Mesodermal cell (in vitro differentiated cells): ENCODE results near the gene DNPH1. TPM values are rescaled to one million over a fixed set of nuclear protein-coding genes. Genes with fewer than 3 reads are reported as not detected.

Experiments
- H3K27ac ChIP-seq: 2 replicates; pipeline ENCODE4 v1.7.0; 2013; ENCODE audit warnings: mild to moderate bottlenecking, low read depth, low read length, moderate library complexity; ENCODE audit not compliant: severe bottlenecking
- H3K36me3 ChIP-seq: 2 replicates; pipeline ENCODE4 v1.7.1; 2013; ENCODE audit warnings: mild to moderate bottlenecking, low read length, moderate library complexity; ENCODE audit not compliant: control insufficient read depth, insufficient read depth
- H3K4me1 ChIP-seq: one replicate; pipeline ENCODE4 v1.7.1; 2013; ENCODE audit warnings: mild to moderate bottlenecking, low read length; ENCODE audit not compliant: insufficient read depth, control insufficient read depth, poor library complexity, severe bottlenecking
- H3K4me3 ChIP-seq: 2 replicates; pipeline ENCODE4 v1.7.0; 2013; ENCODE audit warnings: low read length, control low read depth, mild to moderate bottlenecking; ENCODE audit not compliant: insufficient read depth, poor library complexity, severe bottlenecking; ENCODE audit errors: extremely low read depth
- H3K9me3 ChIP-seq: 2 replicates; pipeline ENCODE4 v1.7.1; 2013; ENCODE audit warnings: mild to moderate bottlenecking, low read length, moderate library complexity; ENCODE audit not compliant: control insufficient read depth
- WGBS, 2 experiments: methylation state at CpG; one replicate each; pipeline ENCODE4 v1.1.5; 2013; ENCODE audit warnings: missing lambda C conversion rate in 2 of 2; ENCODE audit not compliant: insufficient coverage in 2 of 2; 5-methylcytosine and 5-hydroxymethylcytosine counted together
- polyA plus RNA-seq, 2 experiments: library from polyadenylated mRNA; stranded (reverse); fragments of 50-300 nt; gene quantifications; one replicate each; pipeline ENCODE4 v1.2.3, GENCODE V29; 2013

DNPH1 gene, protein sequence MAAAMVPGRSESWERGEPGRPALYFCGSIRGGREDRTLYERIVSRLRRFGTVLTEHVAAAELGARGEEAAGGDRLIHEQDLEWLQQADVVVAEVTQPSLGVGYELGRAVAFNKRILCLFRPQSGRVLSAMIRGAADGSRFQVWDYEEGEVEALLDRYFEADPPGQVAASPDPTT
- polyA plus RNA-seq (2013, experiment 1 of 2): 46.1 TPM
- 38.3 TPM for polyA plus RNA-seq (2013, experiment 2 of 2)

GRCh38 chr6:43228951-43229802, at the start of gene DNPH1:
Gene DNPH1 (minus strand): TSS chr6:43229481. CDS start chr6:43229456, 25 bp downstream.
- peak within 1 kb of the TSS; percentile 48 for H3K4me3 ChIP-seq
- no peaks in the 10 kb centered on the region for H3K36me3 ChIP-seq
- no peaks in the 10 kb centered on the region for H3K9me3 ChIP-seq
- 3 to 5% methylated on average over 64 to 76 of the region's 82 CpGs for WGBS, 2 experiments
- H3K27ac ChIP-seq: no peak within 1 kb of the TSS
- peaks cover 2% of the 10 kb centered on the region for H3K4me1 ChIP-seq

DNA sequence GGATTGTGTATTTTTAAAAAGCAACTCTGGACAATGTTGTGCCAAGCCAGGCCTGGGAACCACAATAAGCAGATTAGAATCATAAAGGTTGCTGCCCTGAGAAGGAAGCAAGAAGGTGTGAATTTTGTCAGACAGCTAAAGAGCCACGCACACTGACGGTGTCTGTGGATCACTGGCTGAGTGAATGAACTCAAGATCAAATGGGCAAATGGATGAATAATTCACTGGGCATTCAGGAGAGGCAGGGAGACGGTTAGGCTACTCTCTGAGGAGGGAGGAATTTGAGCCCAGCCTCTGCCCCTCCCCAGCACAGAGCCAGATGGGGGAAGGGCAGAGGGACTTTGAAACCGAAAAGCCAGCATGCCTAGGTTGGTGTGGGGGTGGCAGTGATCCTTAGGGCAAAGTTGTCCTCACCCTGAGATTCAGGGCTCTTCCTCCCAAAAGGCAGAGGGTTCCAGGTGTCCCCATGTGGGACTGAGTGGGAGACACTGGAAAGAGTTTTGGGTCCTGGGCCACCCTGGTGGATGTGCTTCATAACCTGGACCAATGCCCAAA, 49.3 kb upstream of the DNPH1 start:
- Histone ChIP-seq H3K9me3 (no peaks in the 10 kb centered on the region), H3K36me3 (no peaks in the 10 kb centered on the region), H3K4me1 (peaks cover 27% of the 10 kb centered on the region), H3K4me3 (no peak overlapping the region), H3K27ac (peak overlapping the region; percentile 57)
- 17 to 19% methylated on average over 1 to 3 of the region's 4 CpGs for WGBS, 2 experiments

GRCh38 chr6:43277643-43278523, 48.6 kb upstream of the DNPH1 start:
- no peak overlapping the region for H3K4me3 ChIP-seq
- H3K27ac ChIP-seq: peak overlapping the region; percentile 57
- no peaks in the 10 kb centered on the region for H3K36me3 ChIP-seq
- 86 to 91% methylated on average over 6 to 8 of the region's 13 CpGs for WGBS, 2 experiments
- no peaks in the 10 kb centered on the region for H3K9me3 ChIP-seq
- H3K4me1 ChIP-seq: peaks cover 27% of the 10 kb centered on the region

DNA sequence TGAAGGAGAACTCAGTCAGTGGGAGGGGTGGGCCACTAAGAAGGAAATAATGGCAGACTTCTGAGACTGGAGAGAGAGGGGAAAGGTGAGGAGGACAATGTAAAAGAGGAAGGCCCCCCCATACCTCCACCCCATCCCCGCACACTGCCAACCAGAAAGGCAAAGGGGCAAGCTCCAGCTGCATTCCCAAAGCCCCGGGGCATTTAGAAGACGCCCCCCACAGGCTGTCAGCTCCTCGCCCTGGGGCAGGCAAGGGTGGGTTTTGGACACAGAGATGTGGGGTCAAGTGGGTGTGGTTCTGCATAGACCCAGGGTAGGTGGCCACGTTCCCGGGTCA, 48.0 kb upstream of the DNPH1 start:
- WGBS, 2 experiments: 94 to 100% methylated on average over 3 of the region's 6 CpGs
- no peak overlapping the region for H3K27ac ChIP-seq

DNA sequence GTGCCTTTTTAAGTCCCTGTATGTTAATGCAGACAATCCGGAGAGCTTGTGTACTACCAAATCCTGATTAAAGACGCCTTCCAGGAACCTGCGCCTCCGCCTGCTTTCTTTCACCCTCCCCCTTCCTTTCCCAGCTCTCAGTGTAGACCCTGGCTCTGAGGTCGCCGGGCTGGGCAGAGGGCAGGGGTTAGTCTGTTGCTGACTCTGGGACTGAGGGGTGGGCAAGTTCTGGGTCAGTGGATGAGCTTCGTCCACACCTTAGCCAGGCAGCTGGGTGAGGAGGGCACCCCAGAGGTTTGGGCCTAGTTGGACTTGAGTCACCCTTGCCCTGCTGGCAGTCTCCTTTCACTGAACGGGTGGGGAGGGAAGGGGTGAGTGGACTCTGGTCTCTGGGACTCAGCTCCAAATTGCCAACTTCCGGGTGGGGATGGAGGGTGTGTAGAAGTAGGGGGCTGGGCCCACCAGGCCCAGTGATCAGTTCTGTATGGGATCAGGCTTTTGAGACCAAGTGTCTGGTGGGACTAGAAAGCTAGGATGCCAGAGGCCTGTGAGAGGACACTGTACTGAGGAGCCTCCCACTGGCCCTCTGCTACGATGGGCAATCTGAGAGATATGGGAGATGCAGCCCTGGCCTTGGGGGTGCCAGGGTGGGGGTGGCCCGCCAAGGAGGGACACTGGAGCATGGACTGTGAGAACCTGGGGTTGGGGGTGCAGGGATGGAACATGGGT, 47.5 kb upstream of the DNPH1 start:
- 76 to 86% methylated on average over 6 to 7 of the region's 11 CpGs for WGBS, 2 experiments
- Histone ChIP-seq H3K4me3 (no peak overlapping the region), H3K9me3 (no peaks in the 10 kb centered on the region), H3K27ac (no peak overlapping the region), H3K4me1 (peaks cover 27% of the 10 kb centered on the region), H3K36me3 (no peaks in the 10 kb centered on the region)

More for the DNA sequence above, 48.0 kb upstream of the DNPH1 start:
- H3K36me3 ChIP-seq: no peaks in the 10 kb centered on the region
- peaks cover 27% of the 10 kb centered on the region for H3K4me1 ChIP-seq
- H3K9me3 ChIP-seq: no peaks in the 10 kb centered on the region
- no peak overlapping the region for H3K4me3 ChIP-seq

- Histone ChIP-seq H3K4me3 (peak overlapping the region; percentile 30), H3K4me1 (peaks cover 27% of the 10 kb centered on the region), H3K9me3 (no peaks in the 10 kb centered on the region), H3K36me3 (no peaks in the 10 kb centered on the region), H3K27ac (no peak overlapping the region)
- WGBS, 2 experiments: 41 to 54% methylated on average over 47 to 48 of the region's 64 CpGs
Measured at GRCh38 chr6:43275801-43276576, 46.7 kb upstream of the DNPH1 start.

DNA sequence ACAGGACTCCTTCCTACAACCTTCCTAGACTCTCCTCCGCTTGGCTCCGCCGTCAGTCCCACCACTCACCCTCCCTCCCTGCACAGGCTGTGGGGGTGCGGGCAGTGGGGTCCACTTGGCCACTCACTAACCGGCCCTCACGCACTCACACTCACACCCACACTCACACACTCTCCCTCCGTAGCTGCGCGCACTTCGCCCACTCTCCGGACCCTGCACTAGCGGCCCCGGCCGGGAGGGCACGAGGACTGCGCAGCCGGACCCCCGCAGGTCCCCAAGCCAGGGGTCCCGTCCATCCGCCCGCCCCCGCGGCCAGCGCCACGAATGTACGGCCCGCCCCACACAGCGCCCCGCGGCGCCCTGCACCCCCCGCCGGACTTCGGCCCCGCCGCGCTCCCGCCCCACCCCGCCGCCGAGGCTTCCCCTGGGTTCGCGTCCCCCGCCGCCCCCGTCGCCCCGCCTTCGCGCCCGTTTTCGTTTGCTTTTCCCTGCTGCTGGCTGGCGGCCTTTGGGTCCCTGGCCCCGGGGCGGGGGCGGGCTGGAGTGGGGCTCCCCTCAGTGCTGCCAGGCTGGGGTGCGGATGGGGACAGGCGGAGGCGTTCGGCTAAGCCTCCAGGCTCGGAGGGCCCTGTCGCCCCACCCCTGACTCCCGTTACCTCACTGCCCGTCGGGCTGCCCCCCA, 45.8 kb upstream of the DNPH1 start:
- H3K4me1 ChIP-seq: peaks cover 30% of the 10 kb centered on the region
- no peaks in the 10 kb centered on the region for H3K9me3 ChIP-seq
- H3K4me3 ChIP-seq: peak overlapping the region; percentile 30
- no peak overlapping the region for H3K27ac ChIP-seq
- H3K36me3 ChIP-seq: no peaks in the 10 kb centered on the region
- 4 to 9% methylated on average over 35 to 40 of the region's 65 CpGs for WGBS, 2 experiments

- no peaks in the 10 kb centered on the region for H3K36me3 ChIP-seq
- H3K9me3 ChIP-seq: no peaks in the 10 kb centered on the region
- peak overlapping the region; percentile 30 for H3K4me3 ChIP-seq
- no peak overlapping the region for H3K27ac ChIP-seq
- WGBS, 2 experiments: 74 to 83% methylated on average over 6 of the region's 10 CpGs
- H3K4me1 ChIP-seq: peaks cover 30% of the 10 kb centered on the region
Measured at GRCh38 chr6:43274127-43274915, 45.0 kb upstream of the DNPH1 start.
